Measurements from ENCODE around the gene MYH4.

DNA sequence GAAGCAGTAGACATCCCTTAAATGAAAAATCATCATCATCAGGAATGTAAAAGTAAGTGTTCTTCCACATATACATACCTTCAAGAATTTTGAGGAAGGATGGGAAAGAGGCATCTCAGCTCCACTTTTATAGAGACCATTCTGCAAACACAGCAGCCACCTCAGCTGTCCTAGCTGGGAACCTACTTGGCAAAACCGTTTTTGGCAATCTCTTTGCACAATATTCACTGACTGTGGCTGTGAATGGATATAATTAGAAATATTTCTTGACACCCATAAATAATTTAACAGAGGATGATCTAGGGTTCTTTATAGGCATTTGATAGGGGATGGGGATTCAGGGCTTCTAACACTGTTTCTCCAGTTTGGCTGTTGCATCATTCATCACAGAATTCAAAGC is at the start of gene MYH4:
- TF ChIP-seq CTCF (IDR thresholded peaks at IDR 0.05) (no peak), POLR2A (IDR thresholded peaks at IDR 0.05) (no peak)
